Gastrocnemius medialis (tissue), 4 donors: ENCODE results near the gene IDH3A. TPM values are rescaled to one million over a fixed set of nuclear protein-coding genes. Genes with fewer than 3 reads are reported as not detected.

Experiments used
- ATAC-seq, 2 donors: fragments of 150-250 bp; one replicate each; pipeline ENCODE4 v1.9.1; 2016
- DNase-seq, 2 donors: peaks; one replicate each; pipeline ENCODE4 v3.0.0-alpha.2; 2019
- H3K27ac ChIP-seq, 4 donors: fragments of 200-600 bp; sonication (generic); 1 replicate in 1 of 4; 2 replicates in 3 of 4; pipeline ENCODE4 v1.5.1; 2016 to 2018; ENCODE audit warnings: mild to moderate bottlenecking in 2 of 4, moderate library complexity in 1 of 4
- H3K27me3 ChIP-seq, 3 donors: fragments of 200-600 bp; sonication (generic) in 2 of 3; 1 replicate in 1 of 3; 2 replicates in 2 of 3; pipeline versions ENCODE4 v1.5.1 to v1.6.0; 2016 to 2019; ENCODE audit warnings: mild to moderate bottlenecking in 1 of 3, moderate library complexity in 1 of 3
- H3K36me3 ChIP-seq, 2 donors: fragments of 200-600 bp; sonication (generic) in 1 of 2; one replicate each; pipeline ENCODE4 v1.5.1; 2017 to 2018
- H3K4me1 ChIP-seq, 2 donors: fragments of 200-600 bp; sonication (generic) in 1 of 2; one replicate each; pipeline ENCODE4 v1.5.1; 2016 to 2017; ENCODE audit warnings: mild to moderate bottlenecking in 2 of 2
- H3K4me3 ChIP-seq, 4 donors: fragments of 200-600 bp; sonication (generic) in 3 of 4; 1 replicate in 1 of 4; 2 replicates in 3 of 4; pipeline ENCODE4 v1.5.1; 2016 to 2019; ENCODE audit warnings: mild to moderate bottlenecking in 2 of 4
- H3K9me3 ChIP-seq, 3 donors: fragments of 200-600 bp; sonication (generic) in 2 of 3; 1 replicate in 1 of 3; 2 replicates in 2 of 3; pipeline ENCODE4 v1.5.1; 2016 to 2019
- POLR2A ChIP-seq, 2 donors: fragments of 450-650 bp; IDR thresholded peaks; one replicate each; pipeline ENCODE4 v1.6.1; 2017; ENCODE audit warnings: antibody characterized with exemption in 2 of 2, mild to moderate bottlenecking in 2 of 2, moderate library complexity in 2 of 2
- in situ Hi-C, 4 donors: fragments of 200-750 bp; cut with MboI; loops; one replicate each; pipeline versions ENCODE4 v1.15.0 to v1.8.0; 2017; ENCODE audit warnings: low sequenced_read_pairs in 4 of 4
- intact Hi-C: fragments of 100-400 bp; cut with DNase I; formaldehyde crosslinking; loops from one replicate; pipeline ENCODE4 v1.15.1; 2023; ENCODE audit warnings: low total_unique reads
- total RNA-seq, 4 donors: library from RNA; depleted of rRNA; stranded (reverse); fragments of >200 nt; gene quantifications; one replicate each; pipeline versions ENCODE4 v1.1.0 to v1.2.3, GENCODE V29; 2016
- TF ChIP-seq, protein P1 (sequence below), 5 experiments: fragments of 450-650 bp in 3 of 5; fragments of 200-600 bp in 2 of 5; sonication (generic) in 2 of 5; IDR thresholded peaks in 4 of 5; conservative IDR thresholded peaks in 1 of 5; 1 replicate in 4 of 5; 2 replicates in 1 of 5; pipeline ENCODE4 v1.5.1; 2016 to 2019; ENCODE audit warnings: antibody characterized with exemption in 5 of 5, mild to moderate bottlenecking in 3 of 5, moderate library complexity in 3 of 5

Gene IDH3A
- total RNA-seq, 4 donors from 2014 or later = 133 to 202 (median 168) TPM

DNA sequence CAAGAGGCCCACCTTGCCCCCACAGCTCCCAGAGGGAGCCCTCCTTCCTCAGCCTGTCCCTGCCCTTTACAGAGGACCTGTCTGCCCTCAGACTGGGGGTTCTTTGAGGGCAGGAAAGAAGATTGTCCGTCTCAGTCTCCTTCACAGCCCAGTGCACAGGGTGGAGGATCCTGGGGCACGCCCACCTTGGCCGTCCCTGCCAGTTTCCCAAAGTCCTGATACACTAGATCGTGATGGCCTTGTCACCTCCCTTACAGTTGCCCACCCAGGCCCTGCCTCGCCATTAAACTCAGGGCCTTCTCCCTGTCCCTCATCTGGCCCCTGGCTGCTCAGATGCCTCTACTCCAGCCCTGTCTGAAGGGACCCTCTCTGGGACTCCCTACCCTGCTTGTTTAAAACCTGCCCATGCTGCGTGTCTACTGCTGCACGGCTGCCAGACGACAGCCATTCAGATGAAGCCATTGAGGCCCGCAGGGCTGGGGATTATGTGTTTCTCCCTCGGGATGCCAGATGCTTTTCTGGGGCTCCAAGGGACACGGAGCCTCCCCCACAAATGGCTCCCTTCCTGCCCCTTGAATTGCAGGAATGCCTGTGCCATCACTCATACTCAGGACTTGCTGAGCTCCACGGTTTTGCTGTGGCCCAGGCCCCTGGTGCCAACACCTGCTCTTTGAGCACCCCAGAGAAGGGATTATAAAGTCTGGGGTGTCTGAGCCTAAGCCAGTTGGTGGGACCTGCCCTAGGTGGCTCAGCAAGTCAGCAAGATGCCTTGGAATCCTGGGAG, 57.4 kb downstream of the IDH3A start:
- intact Hi-C loops = no loop called here
- Histone ChIP-seq H3K4me1 (peaks cover 64 to 72% of the 10 kb centered on the region in 2 donors), H3K9me3 (no peaks in the 10 kb centered on the region), H3K27me3 (no peaks in the 10 kb centered on the region), H3K36me3 (no peaks in the 10 kb centered on the region), H3K4me3 (no peak overlapping the region), H3K27ac (peak overlapping the region; percentile 71 to 80 (median 78))
- in situ Hi-C loops = no loop called here
- DNase-seq (no peak), ATAC-seq (peak in 1 of 2 donors; percentile 18)
- no peak for TF ChIP-seq POLR2A (IDR thresholded peaks at IDR 0.05)
- TF ChIP-seq, protein P1, sequence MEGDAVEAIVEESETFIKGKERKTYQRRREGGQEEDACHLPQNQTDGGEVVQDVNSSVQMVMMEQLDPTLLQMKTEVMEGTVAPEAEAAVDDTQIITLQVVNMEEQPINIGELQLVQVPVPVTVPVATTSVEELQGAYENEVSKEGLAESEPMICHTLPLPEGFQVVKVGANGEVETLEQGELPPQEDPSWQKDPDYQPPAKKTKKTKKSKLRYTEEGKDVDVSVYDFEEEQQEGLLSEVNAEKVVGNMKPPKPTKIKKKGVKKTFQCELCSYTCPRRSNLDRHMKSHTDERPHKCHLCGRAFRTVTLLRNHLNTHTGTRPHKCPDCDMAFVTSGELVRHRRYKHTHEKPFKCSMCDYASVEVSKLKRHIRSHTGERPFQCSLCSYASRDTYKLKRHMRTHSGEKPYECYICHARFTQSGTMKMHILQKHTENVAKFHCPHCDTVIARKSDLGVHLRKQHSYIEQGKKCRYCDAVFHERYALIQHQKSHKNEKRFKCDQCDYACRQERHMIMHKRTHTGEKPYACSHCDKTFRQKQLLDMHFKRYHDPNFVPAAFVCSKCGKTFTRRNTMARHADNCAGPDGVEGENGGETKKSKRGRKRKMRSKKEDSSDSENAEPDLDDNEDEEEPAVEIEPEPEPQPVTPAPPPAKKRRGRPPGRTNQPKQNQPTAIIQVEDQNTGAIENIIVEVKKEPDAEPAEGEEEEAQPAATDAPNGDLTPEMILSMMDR (IDR thresholded peaks at IDR 0.05 in 4 of 5, conservative IDR thresholded peaks at IDR 0.05 in 1 of 5) = no peak

DNA sequence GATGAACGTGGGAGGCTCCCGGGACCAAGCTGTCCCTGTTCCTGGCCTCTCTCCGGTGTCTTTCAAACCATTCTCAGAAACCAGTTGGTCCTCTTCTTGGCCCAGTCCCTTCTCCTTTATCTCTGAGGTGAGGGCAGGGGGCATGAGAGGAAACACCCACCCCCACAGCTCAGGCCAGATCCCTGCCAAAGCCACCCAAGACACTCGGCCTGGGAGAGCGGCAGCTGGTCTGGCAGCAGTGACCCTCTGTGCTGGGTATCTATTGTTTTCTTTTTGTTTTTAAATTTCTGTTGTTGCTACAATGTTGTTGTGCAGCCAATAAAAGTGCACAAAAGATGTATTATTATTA, 57.9 kb downstream of the IDH3A start:
- no peak overlapping the region for H3K4me3 ChIP-seq
- H3K36me3 ChIP-seq = no peaks in the 10 kb centered on the region
- ATAC-seq (no peak), DNase-seq (no peak)
- intact Hi-C loops (no loop called here), in situ Hi-C loops (no loop called here)
- H3K27me3 ChIP-seq = no peaks in the 10 kb centered on the region
- H3K4me1 ChIP-seq = peaks cover 70 to 77% of the 10 kb centered on the region in 2 donors
- H3K27ac ChIP-seq = peak overlapping the region; percentile 71 to 80 (median 78)
- no peaks in the 10 kb centered on the region for H3K9me3 ChIP-seq
- TF ChIP-seq POLR2A (IDR thresholded peaks at IDR 0.05) = no peak

DNA sequence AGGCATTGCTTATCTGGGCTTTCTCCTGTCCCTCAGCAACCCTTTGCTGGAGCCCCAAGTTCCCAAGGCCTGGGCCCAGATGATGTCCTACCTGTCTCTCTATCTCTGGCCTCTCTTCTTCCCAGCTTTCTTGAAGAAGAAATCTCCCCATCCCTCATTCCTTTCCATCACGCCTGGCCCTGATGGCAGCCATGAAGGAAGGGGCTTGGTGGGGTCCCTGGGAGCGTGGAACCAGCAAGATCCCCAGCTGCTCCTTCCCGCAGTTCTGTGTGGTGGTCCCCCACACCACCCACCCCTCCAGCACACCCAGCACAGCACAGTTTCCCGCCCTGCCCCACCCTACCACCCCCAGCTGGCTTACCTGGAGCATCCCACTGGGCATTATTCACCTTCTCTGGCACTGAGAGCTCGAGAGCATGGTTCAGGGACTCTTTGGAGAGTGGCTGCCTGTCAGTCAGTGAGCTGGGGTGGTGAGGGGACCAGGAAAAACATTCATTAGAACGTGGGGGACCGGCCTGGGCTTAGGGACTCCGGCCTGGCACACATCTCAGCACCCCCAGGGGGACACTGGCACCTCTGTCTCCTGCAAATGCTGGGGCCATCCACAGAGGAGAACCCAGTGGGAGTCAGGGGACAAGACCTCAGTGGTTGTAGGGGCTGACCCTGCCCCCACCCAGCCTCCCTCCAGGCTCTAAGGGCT, 58.6 kb downstream of the IDH3A start:
- Histone ChIP-seq H3K9me3 (no peaks in the 10 kb centered on the region), H3K36me3 (no peaks in the 10 kb centered on the region), H3K4me1 (peaks cover 77 to 84% of the 10 kb centered on the region in 2 donors), H3K4me3 (no peak overlapping the region), H3K27me3 (no peaks in the 10 kb centered on the region), H3K27ac (peak overlapping the region in 1 of 4 donors; percentile 78)
- TF ChIP-seq POLR2A (IDR thresholded peaks at IDR 0.05) = no peak
- TF ChIP-seq, protein P1 (IDR thresholded peaks at IDR 0.05 in 4 of 5, conservative IDR thresholded peaks at IDR 0.05 in 1 of 5) = no peak
- DNase-seq (no peak), ATAC-seq (no peak)
- in situ Hi-C loops = no loop called here
- intact Hi-C loops = no loop called here

DNA sequence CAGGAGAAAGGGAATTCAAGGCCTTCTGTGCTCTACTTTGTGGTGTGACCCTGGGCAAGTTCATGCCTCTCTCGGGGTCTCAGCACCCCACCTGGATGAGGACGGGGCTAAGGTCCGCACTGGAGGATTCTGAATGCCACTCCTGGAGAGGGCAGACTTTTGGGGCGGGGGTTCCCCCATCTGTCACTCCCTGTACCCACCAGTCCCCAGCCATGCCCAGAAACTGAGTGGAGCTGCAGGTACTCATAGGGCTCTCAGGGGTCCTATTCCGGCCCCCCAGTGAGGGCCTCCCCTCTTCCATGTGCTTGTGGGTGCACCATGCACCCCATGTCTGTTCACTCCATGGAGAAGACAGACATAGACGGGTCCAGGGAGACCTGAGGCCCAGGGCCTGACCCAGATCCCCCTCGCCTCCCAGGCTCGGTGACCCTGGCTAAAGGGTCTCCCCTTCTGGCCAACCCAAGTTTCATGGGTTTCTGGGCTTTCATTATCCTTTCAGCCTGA, 59.2 kb downstream of the IDH3A start:
- Histone ChIP-seq H3K4me3 (no peak overlapping the region), H3K27ac (peak overlapping the region in 1 of 4 donors; percentile 37), H3K36me3 (no peaks in the 10 kb centered on the region), H3K27me3 (no peaks in the 10 kb centered on the region), H3K4me1 (peaks cover 78 to 84% of the 10 kb centered on the region in 2 donors), H3K9me3 (no peaks in the 10 kb centered on the region)
- ATAC-seq = no peak
- in situ Hi-C loops (no loop called here), intact Hi-C loops (no loop called here)
- no peak for DNase-seq
- TF ChIP-seq, protein P1 (IDR thresholded peaks at IDR 0.05 in 4 of 5, conservative IDR thresholded peaks at IDR 0.05 in 1 of 5) = no peak
- no peak for TF ChIP-seq POLR2A (IDR thresholded peaks at IDR 0.05)
